Lung (tissue), 12 donors: Measurements from ENCODE around the gene MZB1. TPM values are rescaled to one million over a fixed set of nuclear protein-coding genes. Genes with fewer than 3 reads are reported as not detected.

Source experiments
- ATAC-seq: fragments of 200-7000 bp; cut with Tn5 transposase; one replicate; pipeline ENCODE4 v1.9.1; 2020; ENCODE audit warnings: moderate number of reproducible peaks; ENCODE audit not compliant: insufficient read depth, low FRiP score
- DNase-seq, 3 donors: peaks; one replicate each; pipeline ENCODE4 v3.0.0-alpha.2; 2013 to 2017
- H3K27ac ChIP-seq, 2 donors: one replicate each; pipeline ENCODE4 v1.5.1; 2013; ENCODE audit warnings: mild to moderate bottlenecking in 2 of 2, moderate library complexity in 2 of 2, control low read depth in 1 of 2, inconsistent platforms in 1 of 2, low read depth in 1 of 2, low read length in 1 of 2
- H3K27me3 ChIP-seq, 3 donors: one replicate each; pipeline ENCODE4 v1.5.1; 2013; ENCODE audit warnings: low read length in 2 of 3; ENCODE audit not compliant: control insufficient read depth in 3 of 3, insufficient read depth in 3 of 3
- H3K36me3 ChIP-seq, 4 donors: one replicate each; pipeline ENCODE4 v1.5.1; 2013; ENCODE audit warnings: low read length in 4 of 4, mild to moderate bottlenecking in 1 of 4, moderate library complexity in 1 of 4; ENCODE audit not compliant: control insufficient read depth in 4 of 4, insufficient read depth in 4 of 4
- H3K4me1 ChIP-seq, 5 donors: one replicate each; pipeline ENCODE4 v1.5.1; 2013; ENCODE audit warnings: low read length in 5 of 5, mild to moderate bottlenecking in 2 of 5, moderate library complexity in 1 of 5; ENCODE audit not compliant: control insufficient read depth in 5 of 5, insufficient read depth in 5 of 5
- H3K4me3 ChIP-seq: one replicate; pipeline ENCODE4 v1.5.1; 2013; ENCODE audit warnings: mild to moderate bottlenecking, control low read depth, moderate library complexity
- H3K9ac ChIP-seq, 2 donors: one replicate each; pipeline ENCODE4 v1.5.1; 2013; ENCODE audit warnings: low read length in 2 of 2, control low read depth in 1 of 2; ENCODE audit not compliant: insufficient read depth in 1 of 2
- H3K9me3 ChIP-seq, 4 donors: one replicate each; pipeline ENCODE4 v1.5.1; 2013; ENCODE audit warnings: low read length in 3 of 4, mild to moderate bottlenecking in 1 of 4, moderate library complexity in 1 of 4; ENCODE audit not compliant: control insufficient read depth in 4 of 4, insufficient read depth in 3 of 4
- CTCF ChIP-seq: IDR thresholded peaks from 2 replicates; pipeline ENCODE4 v1.5.1; 2012; ENCODE audit warnings: mild to moderate bottlenecking; ENCODE audit errors: control extremely low read depth, extremely low read depth
- WGBS, 2 donors: extraction: QIAGEN DNeasy Blood & Tissue Kit; methylation state at CpG; one replicate each; pipeline ENCODE4 v1.1.7; 2013; 5-methylcytosine and 5-hydroxymethylcytosine counted together
- polyA plus RNA-seq, 2 donors: library from polyadenylated mRNA; stranded (reverse); fragments of 200-250 nt; gene quantifications; one replicate each; pipeline ENCODE4 v1.2.1, GENCODE V29; 2013
- total RNA-seq, 2 donors: library from RNA; depleted of rRNA in 1 of 2; stranded (reverse); fragments of >200 nt in 1 of 2; gene quantifications; one replicate each; pipeline ENCODE4 v1.2.1, GENCODE V29; 2014 to 2021
- donor health status: control.
- donor health status: control.
- donor health status: Bipolar disorder and iron deficiency.
- donor health status: healthy.
- donor health status: DM: yes; HTN: yes; CAD: no.

Gene MZB1
- total and polyA plus RNA-seq, 4 donors: 2.5 to 14.8 (median 12.8) TPM

DNA sequence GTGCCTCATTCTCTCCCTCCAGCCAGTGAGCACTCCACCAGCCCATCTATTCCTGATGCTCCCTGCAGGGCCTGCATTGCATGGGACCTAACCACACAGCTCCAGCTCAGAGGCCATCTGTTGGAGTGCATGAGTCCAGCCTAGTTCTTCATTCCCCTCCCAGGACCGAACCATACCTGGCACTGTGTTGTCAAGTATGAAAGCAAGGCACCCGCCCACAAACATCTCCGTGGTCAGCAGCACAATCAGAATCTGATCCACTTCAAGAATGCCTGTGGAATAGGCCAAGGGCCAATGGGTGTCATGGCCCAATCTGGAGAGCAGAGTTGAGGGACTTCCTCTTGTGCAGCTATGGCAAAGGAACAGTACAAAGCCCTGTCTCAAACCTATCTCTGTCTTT, 12.5 kb downstream of the MZB1 start:
- H3K9ac ChIP-seq: no peak overlapping the region
- 86 to 95% methylated on average over 3 of the region's 3 CpGs for WGBS, 2 donors
- H3K4me1 ChIP-seq: peaks cover 0 to 3% (median 0%) of the 10 kb centered on the region in 5 donors
- no peak for TF ChIP-seq CTCF
- DNase-seq (no peak), ATAC-seq (no peak)
- no peak overlapping the region for H3K4me3 ChIP-seq
- H3K36me3 ChIP-seq: peaks cover 0 to 12% (median 6%) of the 10 kb centered on the region in 4 donors
- no peak overlapping the region for H3K27ac ChIP-seq
- no peaks in the 10 kb centered on the region for H3K27me3 ChIP-seq
- no peaks in the 10 kb centered on the region for H3K9me3 ChIP-seq

- Histone ChIP-seq H3K36me3 (peaks cover 3 to 17% (median 7%) of the 10 kb centered on the region in 4 donors), H3K9me3 (no peaks in the 10 kb centered on the region), H3K4me1 (peaks cover 0 to 3% (median 0%) of the 10 kb centered on the region in 5 donors), H3K27me3 (no peaks in the 10 kb centered on the region), H3K9ac (no peak overlapping the region), H3K27ac (no peak overlapping the region), H3K4me3 (no peak overlapping the region)
- 82 to 93% methylated on average over 7 of the region's 7 CpGs for WGBS, 2 donors
- no peak for DNase-seq
- ATAC-seq: no peak
- TF ChIP-seq CTCF: no peak
These were observed 13.3 kb downstream of the MZB1 start for GRCh38 chr5:139376364-139376763.

GRCh38 chr5:139374909-139375308, 14.8 kb downstream of the MZB1 start:
- no peaks in the 10 kb centered on the region for H3K27me3 ChIP-seq
- DNase-seq (no peak), ATAC-seq (no peak)
- no peak overlapping the region for H3K4me3 ChIP-seq
- peaks cover 0 to 3% (median 0%) of the 10 kb centered on the region in 5 donors for H3K4me1 ChIP-seq
- H3K9ac ChIP-seq: no peak overlapping the region
- WGBS, 2 donors: 94 to 97% methylated on average over 2 of the region's 2 CpGs
- H3K9me3 ChIP-seq: no peaks in the 10 kb centered on the region
- no peak overlapping the region for H3K27ac ChIP-seq
- TF ChIP-seq CTCF: no peak
- peaks cover 6 to 21% (median 9%) of the 10 kb centered on the region in 4 donors for H3K36me3 ChIP-seq
